HepG2 (cell line): ENCODE data around the gene DAPK3. TPM values are rescaled to one million over a fixed set of nuclear protein-coding genes. Genes with fewer than 3 reads are reported as not detected.

Experiments used
- MYNN ChIP-seq: sonication (generic); formaldehyde crosslinking; IDR thresholded peaks from 2 replicates; pipeline ENCODE4 v1.4.0; 2020; ENCODE audit warnings: mild to moderate bottlenecking, low read depth, missing genetic modification reagents
- MZF1 ChIP-seq: sonication (generic); formaldehyde crosslinking; IDR thresholded peaks from 2 replicates; pipeline ENCODE4 v1.8.1; 2023; ENCODE audit warnings: mild to moderate bottlenecking, missing genetic modification reagents, borderline replicate concordance
- RORA ChIP-seq: sonication (generic); formaldehyde crosslinking; IDR thresholded peaks from 2 replicates; pipeline ENCODE4 v1.5.0; 2020; ENCODE audit warnings: mild to moderate bottlenecking, missing genetic modification reagents, moderate library complexity
- ZC3H13 ChIP-seq: sonication (generic); formaldehyde crosslinking; IDR thresholded peaks from 2 replicates; pipeline ENCODE4 v1.8.1; 2023; ENCODE audit warnings: mild to moderate bottlenecking, missing genetic modification reagents, moderate library complexity
- ZNF746 ChIP-seq: sonication (generic); formaldehyde crosslinking; IDR thresholded peaks from 2 replicates; pipeline ENCODE4 v1.8.0; 2022; ENCODE audit warnings: mild to moderate bottlenecking, missing genetic modification reagents
- ZNF761 ChIP-seq: sonication (generic); formaldehyde crosslinking; conservative IDR thresholded peaks from 2 replicates; pipeline ENCODE4 v1.4.0; 2020; ENCODE audit warnings: mild to moderate bottlenecking, missing genetic modification reagents
- polyA plus RNA-seq, 8 experiments: library from polyadenylated mRNA; depleted of rRNA in 3 of 8; stranded (reverse) in 7 of 8; unstranded in 1 of 8; fragments of >200 nt; fragmentation: Illumina TruSeq in 4 of 8; extraction: Trizol in 4 of 8; gene quantifications; 2 replicates each; pipeline versions ENCODE4 v1.2.1 to v1.2.3, GENCODE V29; 2011 to 2016; ENCODE audit warnings: low read depth in 4 of 8, missing spikeins in 1 of 8, mixed read lengths in 1 of 8; ENCODE audit not compliant: insufficient read depth in 1 of 8
- total RNA-seq, 5 experiments: library from RNA; depleted of rRNA; stranded (reverse); fragments of >200 nt; fragmentation: Illumina TruSeq; extraction: Trizol; gene quantifications; 2 replicates each; pipeline ENCODE4 v1.2.3, GENCODE V29; 2016; ENCODE audit warnings: low read depth in 1 of 5
- TF ChIP-seq, protein P1 (sequence below): sonication (generic); formaldehyde crosslinking; IDR thresholded peaks from 2 replicates; pipeline ENCODE4 v1.4.0; 2020; ENCODE audit warnings: missing genetic modification reagents
- TF ChIP-seq, protein P2 (sequence below): sonication (generic); formaldehyde crosslinking; IDR thresholded peaks from one replicate; pipeline ENCODE4 v1.5.1; 2020; ENCODE audit warnings: mild to moderate bottlenecking, missing genetic modification reagents; ENCODE audit errors: not compliant biosample characterization

The DAPK3 gene
- total and polyA plus RNA-seq, 2 of the 13 experiments (the other 11 are each of a cell fraction or from before 2014, with no cell fraction given) = 30.5 to 37.3 TPM

DNA sequence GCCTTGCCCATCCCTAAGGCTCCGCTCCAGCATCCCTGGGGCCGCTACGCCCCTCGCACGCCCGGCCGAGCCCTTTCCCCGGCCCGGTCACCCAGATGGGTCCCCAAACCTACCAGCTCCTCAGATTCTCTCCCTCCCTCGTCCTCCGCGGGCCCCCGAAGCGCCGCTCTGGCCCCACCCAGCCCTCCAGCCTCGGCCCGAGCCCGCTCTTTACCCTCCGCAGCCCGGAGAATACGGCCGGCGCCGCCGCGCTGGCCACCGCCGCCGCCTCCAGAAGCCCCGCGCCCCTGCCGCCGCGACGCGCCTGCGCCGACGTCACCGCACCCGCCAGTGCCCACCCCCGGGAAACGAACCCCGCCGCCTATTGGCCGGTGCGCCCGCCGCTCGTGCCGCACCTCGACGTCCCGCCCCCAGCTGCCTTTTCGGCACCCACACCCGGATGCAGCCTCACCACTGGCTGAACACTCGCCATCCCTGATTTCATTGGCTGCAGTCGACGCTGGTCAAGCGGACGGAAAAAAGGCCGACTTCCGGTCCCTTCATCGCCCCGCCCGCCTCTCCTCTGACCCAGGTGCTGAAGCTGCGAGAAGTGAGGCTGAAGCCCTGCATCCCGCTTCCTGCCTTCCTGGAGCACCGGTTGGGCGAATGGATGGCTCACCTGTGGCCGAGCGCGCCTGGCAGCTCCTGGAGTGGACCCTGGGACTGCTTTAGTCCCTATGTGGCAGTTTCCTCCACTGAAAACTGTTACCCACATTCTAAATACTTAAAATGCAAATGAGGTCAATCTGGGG is at the start of gene DAPK3 (continued):
- TF ChIP-seq, protein P1, sequence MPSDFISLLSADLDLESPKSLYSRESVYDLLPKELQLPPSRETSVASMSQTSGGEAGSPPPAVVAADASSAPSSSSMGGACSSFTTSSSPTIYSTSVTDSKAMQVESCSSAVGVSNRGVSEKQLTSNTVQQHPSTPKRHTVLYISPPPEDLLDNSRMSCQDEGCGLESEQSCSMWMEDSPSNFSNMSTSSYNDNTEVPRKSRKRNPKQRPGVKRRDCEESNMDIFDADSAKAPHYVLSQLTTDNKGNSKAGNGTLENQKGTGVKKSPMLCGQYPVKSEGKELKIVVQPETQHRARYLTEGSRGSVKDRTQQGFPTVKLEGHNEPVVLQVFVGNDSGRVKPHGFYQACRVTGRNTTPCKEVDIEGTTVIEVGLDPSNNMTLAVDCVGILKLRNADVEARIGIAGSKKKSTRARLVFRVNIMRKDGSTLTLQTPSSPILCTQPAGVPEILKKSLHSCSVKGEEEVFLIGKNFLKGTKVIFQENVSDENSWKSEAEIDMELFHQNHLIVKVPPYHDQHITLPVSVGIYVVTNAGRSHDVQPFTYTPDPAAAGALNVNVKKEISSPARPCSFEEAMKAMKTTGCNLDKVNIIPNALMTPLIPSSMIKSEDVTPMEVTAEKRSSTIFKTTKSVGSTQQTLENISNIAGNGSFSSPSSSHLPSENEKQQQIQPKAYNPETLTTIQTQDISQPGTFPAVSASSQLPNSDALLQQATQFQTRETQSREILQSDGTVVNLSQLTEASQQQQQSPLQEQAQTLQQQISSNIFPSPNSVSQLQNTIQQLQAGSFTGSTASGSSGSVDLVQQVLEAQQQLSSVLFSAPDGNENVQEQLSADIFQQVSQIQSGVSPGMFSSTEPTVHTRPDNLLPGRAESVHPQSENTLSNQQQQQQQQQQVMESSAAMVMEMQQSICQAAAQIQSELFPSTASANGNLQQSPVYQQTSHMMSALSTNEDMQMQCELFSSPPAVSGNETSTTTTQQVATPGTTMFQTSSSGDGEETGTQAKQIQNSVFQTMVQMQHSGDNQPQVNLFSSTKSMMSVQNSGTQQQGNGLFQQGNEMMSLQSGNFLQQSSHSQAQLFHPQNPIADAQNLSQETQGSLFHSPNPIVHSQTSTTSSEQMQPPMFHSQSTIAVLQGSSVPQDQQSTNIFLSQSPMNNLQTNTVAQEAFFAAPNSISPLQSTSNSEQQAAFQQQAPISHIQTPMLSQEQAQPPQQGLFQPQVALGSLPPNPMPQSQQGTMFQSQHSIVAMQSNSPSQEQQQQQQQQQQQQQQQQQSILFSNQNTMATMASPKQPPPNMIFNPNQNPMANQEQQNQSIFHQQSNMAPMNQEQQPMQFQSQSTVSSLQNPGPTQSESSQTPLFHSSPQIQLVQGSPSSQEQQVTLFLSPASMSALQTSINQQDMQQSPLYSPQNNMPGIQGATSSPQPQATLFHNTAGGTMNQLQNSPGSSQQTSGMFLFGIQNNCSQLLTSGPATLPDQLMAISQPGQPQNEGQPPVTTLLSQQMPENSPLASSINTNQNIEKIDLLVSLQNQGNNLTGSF (CRISPR knock-in tag) = no peak
- TF ChIP-seq, protein P2, sequence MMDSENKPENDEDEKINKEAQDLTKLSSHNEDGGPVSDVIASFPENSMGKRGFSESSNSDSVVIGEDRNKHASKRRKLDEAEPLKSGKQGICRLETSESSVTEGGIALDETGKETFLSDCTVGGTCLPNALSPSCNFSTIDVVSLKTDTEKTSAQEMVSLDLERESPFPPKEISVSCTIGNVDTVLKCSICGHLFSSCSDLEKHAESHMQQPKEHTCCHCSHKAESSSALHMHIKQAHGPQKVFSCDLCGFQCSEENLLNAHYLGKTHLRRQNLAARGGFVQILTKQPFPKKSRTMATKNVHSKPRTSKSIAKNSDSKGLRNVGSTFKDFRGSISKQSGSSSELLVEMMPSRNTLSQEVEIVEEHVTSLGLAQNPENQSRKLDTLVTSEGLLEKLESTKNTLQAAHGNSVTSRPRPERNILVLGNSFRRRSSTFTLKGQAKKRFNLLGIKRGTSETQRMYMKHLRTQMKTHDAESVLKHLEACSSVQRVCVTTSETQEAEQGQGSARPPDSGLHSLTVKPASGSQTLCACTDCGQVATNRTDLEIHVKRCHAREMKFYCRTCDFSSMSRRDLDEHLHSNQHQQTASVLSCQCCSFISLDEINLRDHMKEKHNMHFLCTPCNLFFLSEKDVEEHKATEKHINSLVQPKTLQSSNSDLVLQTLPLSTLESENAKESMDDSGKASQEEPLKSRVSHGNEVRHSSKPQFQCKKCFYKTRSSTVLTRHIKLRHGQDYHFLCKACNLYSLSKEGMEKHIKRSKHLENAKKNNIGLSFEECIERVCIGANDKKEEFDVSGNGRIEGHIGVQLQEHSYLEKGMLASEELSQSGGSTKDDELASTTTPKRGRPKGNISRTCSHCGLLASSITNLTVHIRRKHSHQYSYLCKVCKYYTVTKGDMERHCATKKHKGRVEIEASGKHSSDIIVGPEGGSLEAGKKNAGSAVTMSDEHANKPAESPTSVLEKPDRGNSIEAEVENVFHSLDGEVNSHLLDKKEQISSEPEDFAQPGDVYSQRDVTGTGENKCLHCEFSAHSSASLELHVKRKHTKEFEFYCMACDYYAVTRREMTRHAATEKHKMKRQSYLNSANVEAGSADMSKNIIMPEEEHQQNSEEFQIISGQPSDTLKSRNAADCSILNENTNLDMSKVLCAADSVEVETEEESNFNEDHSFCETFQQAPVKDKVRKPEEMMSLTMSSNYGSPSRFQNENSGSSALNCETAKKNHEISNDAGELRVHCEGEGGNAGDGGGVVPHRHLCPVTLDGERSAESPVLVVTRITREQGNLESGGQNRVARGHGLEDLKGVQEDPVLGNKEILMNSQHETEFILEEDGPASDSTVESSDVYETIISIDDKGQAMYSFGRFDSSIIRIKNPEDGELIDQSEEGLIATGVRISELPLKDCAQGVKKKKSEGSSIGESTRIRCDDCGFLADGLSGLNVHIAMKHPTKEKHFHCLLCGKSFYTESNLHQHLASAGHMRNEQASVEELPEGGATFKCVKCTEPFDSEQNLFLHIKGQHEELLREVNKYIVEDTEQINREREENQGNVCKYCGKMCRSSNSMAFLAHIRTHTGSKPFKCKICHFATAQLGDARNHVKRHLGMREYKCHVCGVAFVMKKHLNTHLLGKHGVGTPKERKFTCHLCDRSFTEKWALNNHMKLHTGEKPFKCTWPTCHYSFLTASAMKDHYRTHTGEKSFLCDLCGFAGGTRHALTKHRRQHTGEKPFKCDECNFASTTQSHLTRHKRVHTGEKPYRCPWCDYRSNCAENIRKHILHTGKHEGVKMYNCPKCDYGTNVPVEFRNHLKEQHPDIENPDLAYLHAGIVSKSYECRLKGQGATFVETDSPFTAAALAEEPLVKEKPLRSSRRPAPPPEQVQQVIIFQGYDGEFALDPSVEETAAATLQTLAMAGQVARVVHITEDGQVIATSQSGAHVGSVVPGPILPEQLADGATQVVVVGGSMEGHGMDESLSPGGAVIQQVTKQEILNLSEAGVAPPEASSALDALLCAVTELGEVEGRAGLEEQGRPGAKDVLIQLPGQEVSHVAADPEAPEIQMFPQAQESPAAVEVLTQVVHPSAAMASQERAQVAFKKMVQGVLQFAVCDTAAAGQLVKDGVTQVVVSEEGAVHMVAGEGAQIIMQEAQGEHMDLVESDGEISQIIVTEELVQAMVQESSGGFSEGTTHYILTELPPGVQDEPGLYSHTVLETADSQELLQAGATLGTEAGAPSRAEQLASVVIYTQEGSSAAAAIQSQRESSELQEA = no peak
- TF ChIP-seq ZNF761 (no peak), MYNN (CRISPR knock-in tag) (no peak), ZNF746 (CRISPR knock-in tag) (no peak), ZC3H13 (CRISPR knock-in tag) (no peak; the same call in 1 of the 2 replicates), MZF1 (no peak), RORA (CRISPR knock-in tag) (no peak)
